Right lung (tissue), 10 donors: ENCODE measurements around the gene RGS8. TPM values are rescaled to one million over a fixed set of nuclear protein-coding genes. Genes with fewer than 3 reads are reported as not detected.

ENCODE experiments used
- DNase-seq, 2 donors: peaks; one replicate each; pipeline ENCODE4 v3.0.0-alpha.2; 2013
- long read RNA-seq, 8 donors: transcript quantifications; one replicate each; lab custom pipeline, GENCODE V29; 2026
- polyA plus RNA-seq, 5 donors: library from polyadenylated mRNA; unstranded; fragments of 120-200 nt; gene quantifications; one replicate each; pipeline versions ENCODE4 v1.2.1 to v1.2.3, GENCODE V29; 2013; ENCODE audit warnings: inconsistent platforms in 1 of 5, low replicate concordance in 1 of 5; ENCODE audit not compliant: insufficient read length in 5 of 5, insufficient read depth in 1 of 5

RGS8 gene
- under 1 TPM in 1 of 5 donors, not detected in 4; 0.03 TPM for polyA plus RNA-seq
- long read RNA-seq, donor 1, result 0 reads
- long read RNA-seq, donor 2, result 0 reads
- long read RNA-seq, donor 3, result 0 reads
- long read RNA-seq, donor 4, result 0 reads
- long read RNA-seq, donor 5, result 0 reads
- long read RNA-seq, donor 6, result 0 reads
- long read RNA-seq, donor 7, result 0 reads
- long read RNA-seq, donor 8, result 0 reads

GRCh38 chr1:182684116-182684828, at the start of gene RGS8:
TSS of gene RGS8 (minus strand) at chr1:182684587. CDS start at chr1:182669649, 14,938 bp downstream.
- no peak for DNase-seq

- DNase-seq, result no peak
These were observed 47.6 kb upstream of the RGS8 start for GRCh38 chr1:182731852-182732575.

- DNase-seq, result no peak
These were observed 42.5 kb upstream of the RGS8 start for GRCh38 chr1:182726912-182727311.

GRCh38 chr1:182725259-182726255, 41.2 kb upstream of the RGS8 start:
- peak in 1 of 2 donors; percentile 27 for DNase-seq

GRCh38 chr1:182724215-182724614, 39.8 kb upstream of the RGS8 start:
- no peak for DNase-seq

- DNase-seq, result no peak
These were observed 38.8 kb upstream of the RGS8 start for GRCh38 chr1:182723200-182723599.

- DNase-seq, result no peak
These were observed 37.1 kb upstream of the RGS8 start for GRCh38 chr1:182721525-182721924.

- DNase-seq, result no peak
These were observed 36.1 kb upstream of the RGS8 start for GRCh38 chr1:182720463-182720862.

- DNase-seq, result no peak
These were observed 35.2 kb upstream of the RGS8 start for GRCh38 chr1:182719553-182719952.

GRCh38 chr1:182718311-182718710, 33.9 kb upstream of the RGS8 start:
- no peak for DNase-seq

GRCh38 chr1:182716740-182717720, 32.6 kb upstream of the RGS8 start:
- no peak for DNase-seq

GRCh38 chr1:182715531-182715930, 31.1 kb upstream of the RGS8 start:
- no peak for DNase-seq

- DNase-seq, result no peak
These were observed 30.2 kb upstream of the RGS8 start for GRCh38 chr1:182714546-182714945.

- DNase-seq, result no peak
These were observed 29.6 kb upstream of the RGS8 start for GRCh38 chr1:182713939-182714338.

- no peak for DNase-seq
These were observed 29.1 kb upstream of the RGS8 start for GRCh38 chr1:182713492-182713891.

GRCh38 chr1:182709855-182710254, 25.5 kb upstream of the RGS8 start:
- DNase-seq, result no peak

GRCh38 chr1:182709225-182709764, 24.9 kb upstream of the RGS8 start:
- no peak for DNase-seq

GRCh38 chr1:182707122-182707521, 22.7 kb upstream of the RGS8 start:
- no peak for DNase-seq

GRCh38 chr1:182704677-182705076, 20.3 kb upstream of the RGS8 start:
- no peak for DNase-seq

GRCh38 chr1:182703539-182703938, 19.2 kb upstream of the RGS8 start:
- DNase-seq, result no peak
